HK-2 (cell line): ENCODE data around the gene PLEKHA8.

Experiments
- DNase-seq: peaks from one replicate; pipeline ENCODE4 v3.0.0-alpha.2; 2018; ENCODE audit not compliant: unreplicated experiment

PLEKHA8 gene

GRCh38 chr7:30145426-30145970 lies 117.3 kb downstream of the PLEKHA8 start:
- no peak for DNase-seq

GRCh38 chr7:30146127-30146612 lies 118.0 kb downstream of the PLEKHA8 start:
- DNase-seq: no peak

GRCh38 chr7:30147223-30147622 lies 119.0 kb downstream of the PLEKHA8 start:
- DNase-seq: no peak

- no peak for DNase-seq
Measured at GRCh38 chr7:30147785-30148184, 119.6 kb downstream of the PLEKHA8 start.

GRCh38 chr7:30148426-30148825 lies 120.2 kb downstream of the PLEKHA8 start:
- DNase-seq: no peak

GRCh38 chr7:30148951-30149459 lies 120.8 kb downstream of the PLEKHA8 start:
- DNase-seq: no peak

GRCh38 chr7:30149640-30150272 lies 121.5 kb downstream of the PLEKHA8 start:
- no peak for DNase-seq

- DNase-seq: no peak
Measured at GRCh38 chr7:30150711-30151110, 122.5 kb downstream of the PLEKHA8 start.

GRCh38 chr7:30154111-30154587 lies 125.9 kb downstream of the PLEKHA8 start:
- DNase-seq: no peak

- DNase-seq: no peak
Measured at GRCh38 chr7:30155481-30155880, 127.3 kb downstream of the PLEKHA8 start.

- DNase-seq: no peak
Measured at GRCh38 chr7:30157204-30157603, 129.0 kb downstream of the PLEKHA8 start.

GRCh38 chr7:30159163-30159562 lies 131.0 kb downstream of the PLEKHA8 start:
- DNase-seq: no peak

GRCh38 chr7:30159698-30160143 lies 131.5 kb downstream of the PLEKHA8 start:
- no peak for DNase-seq

GRCh38 chr7:30160329-30160728 lies 132.1 kb downstream of the PLEKHA8 start:
- DNase-seq: no peak

GRCh38 chr7:30162133-30162532 lies 133.9 kb downstream of the PLEKHA8 start:
- DNase-seq: no peak

GRCh38 chr7:30162622-30163124 lies 134.5 kb downstream of the PLEKHA8 start:
- DNase-seq: no peak

GRCh38 chr7:30163231-30163894 lies 135.2 kb downstream of the PLEKHA8 start:
- DNase-seq: no peak

GRCh38 chr7:30164567-30164966 lies 136.4 kb downstream of the PLEKHA8 start:
- DNase-seq: no peak

- DNase-seq: no peak
Measured at GRCh38 chr7:30165590-30165989, 137.4 kb downstream of the PLEKHA8 start.

- no peak for DNase-seq
Measured at GRCh38 chr7:30166155-30166840, 138.1 kb downstream of the PLEKHA8 start.

GRCh38 chr7:30166841-30167235 lies 138.6 kb downstream of the PLEKHA8 start:
- DNase-seq: no peak

GRCh38 chr7:30167901-30168300 lies 139.7 kb downstream of the PLEKHA8 start:
- DNase-seq: no peak
